Retinal pigment epithelial cell (primary cell): ENCODE results near the gene JAKMIP2.

Experiments used
- DNase-seq: peaks from one replicate; pipeline ENCODE4 v3.0.0-alpha.2; 2010; ENCODE audit warnings: low read depth
- H3K4me3 ChIP-seq: 2 replicates; pipeline ENCODE4 v1.5.1; 2011; ENCODE audit warnings: mild to moderate bottlenecking, low read length, control low read depth, moderate library complexity
- CTCF ChIP-seq: conservative IDR thresholded peaks from 2 replicates; pipeline ENCODE4 v1.5.1; 2011; ENCODE audit warnings: low read depth, low read length, control low read depth, inconsistent platforms

JAKMIP2 gene

GRCh38 chr5:147821766-147822165, 39.2 kb upstream of the JAKMIP2 start:
- DNase-seq, result no peak
- TF ChIP-seq CTCF, result no peak
- H3K4me3 ChIP-seq, result no peak overlapping the region

GRCh38 chr5:147819261-147819770, 36.8 kb upstream of the JAKMIP2 start:
- no peak overlapping the region for H3K4me3 ChIP-seq
- DNase-seq, result no peak
- no peak for TF ChIP-seq CTCF

- no peak for TF ChIP-seq CTCF
- no peak for DNase-seq
These were observed 35.8 kb upstream of the JAKMIP2 start for GRCh38 chr5:147818290-147818689.

GRCh38 chr5:147813696-147814095, 31.2 kb upstream of the JAKMIP2 start:
- DNase-seq, result no peak
- H3K4me3 ChIP-seq, result no peak overlapping the region
- TF ChIP-seq CTCF, result no peak

More at GRCh38 chr5:147818290-147818689, 35.8 kb upstream of the JAKMIP2 start:
- no peak overlapping the region for H3K4me3 ChIP-seq

- H3K4me3 ChIP-seq, result no peak overlapping the region
- DNase-seq, result no peak
- TF ChIP-seq CTCF, result no peak
These were observed 27.5 kb upstream of the JAKMIP2 start for GRCh38 chr5:147809830-147810666.

- DNase-seq, result no peak
- no peak for TF ChIP-seq CTCF
- no peak overlapping the region for H3K4me3 ChIP-seq
These were observed 22.5 kb upstream of the JAKMIP2 start for GRCh38 chr5:147805030-147805454.

- DNase-seq, result no peak
- no peak overlapping the region for H3K4me3 ChIP-seq
- TF ChIP-seq CTCF, result no peak
These were observed 21.8 kb upstream of the JAKMIP2 start for GRCh38 chr5:147804334-147804733.
